Loucy (cell line): ENCODE results near the gene BBIP1.

Experiments used
- H2AFZ ChIP-seq: fragments of 200-600 bp; sonication (generic); 2 replicates; pipeline ENCODE4 v1.6.0; 2016; ENCODE audit warnings: antibody characterized with exemption, mild to moderate bottlenecking, low read length, moderate library complexity
- H3F3A ChIP-seq: fragments of 200-600 bp; 2 replicates; pipeline ENCODE4 v1.6.0; 2016; ENCODE audit warnings: antibody characterized with exemption, low read depth, mild to moderate bottlenecking
- H3K27me3 ChIP-seq: fragments of 200-600 bp; sonication (generic); 2 replicates; pipeline ENCODE4 v1.6.1; 2014; ENCODE audit warnings: low read length, mild to moderate bottlenecking; ENCODE audit not compliant: insufficient read depth, poor library complexity, severe bottlenecking
- H3K36me3 ChIP-seq: fragments of 200-600 bp; sonication (generic); 2 replicates; pipeline ENCODE4 v1.6.1; 2016; ENCODE audit warnings: low read length; ENCODE audit not compliant: insufficient read depth
- H3K4me1 ChIP-seq: fragments of 200-600 bp; sonication (generic); 2 replicates; pipeline ENCODE4 v1.5.1; 2014; ENCODE audit warnings: low read length, mild to moderate bottlenecking; ENCODE audit not compliant: insufficient read depth, poor library complexity, severe bottlenecking
- H3K4me2 ChIP-seq: fragments of 200-600 bp; sonication (generic); 2 replicates; pipeline ENCODE4 v1.6.0; 2014; ENCODE audit warnings: antibody characterized with exemption, low read length, low read depth, mild to moderate bottlenecking; ENCODE audit not compliant: poor library complexity, severe bottlenecking
- H3K4me3 ChIP-seq: fragments of 200-600 bp; sonication (generic); 2 replicates; pipeline ENCODE4 v1.5.1; 2014; ENCODE audit warnings: low read length, mild to moderate bottlenecking, mixed read lengths; ENCODE audit not compliant: poor library complexity, severe bottlenecking
- H3K79me2 ChIP-seq: fragments of 200-600 bp; sonication (generic); 2 replicates; pipeline ENCODE4 v1.6.1; 2014; ENCODE audit warnings: low read length; ENCODE audit not compliant: insufficient read depth
- H3K9ac ChIP-seq: fragments of 200-600 bp; sonication (generic); 2 replicates; pipeline ENCODE4 v1.6.0; 2014; ENCODE audit warnings: mild to moderate bottlenecking, low read depth, low read length, moderate library complexity; ENCODE audit not compliant: poor library complexity, severe bottlenecking
- H3K9me2 ChIP-seq: fragments of 200-600 bp; sonication (generic); replicated peaks from 2 replicates; pipeline ENCODE4 v1.6.1; 2016; ENCODE audit warnings: low read depth, low read length, mixed read lengths
- H3K9me3 ChIP-seq: fragments of 200-600 bp; sonication (generic); 2 replicates; pipeline ENCODE4 v1.6.1; 2014; ENCODE audit warnings: mild to moderate bottlenecking, antibody characterized with exemption, low read length, low read depth; ENCODE audit not compliant: insufficient read depth
- H4K20me1 ChIP-seq: fragments of 200-600 bp; sonication (generic); 2 replicates; pipeline ENCODE4 v1.6.0; 2014; ENCODE audit warnings: antibody characterized with exemption, low read length, mild to moderate bottlenecking; ENCODE audit not compliant: insufficient read depth, poor library complexity, severe bottlenecking
- CTCF ChIP-seq: fragments of 200-600 bp; sonication (generic); conservative IDR thresholded peaks from 2 replicates; pipeline ENCODE4 v1.5.1; 2014; ENCODE audit warnings: mild to moderate bottlenecking, antibody characterized with exemption, low read length
- EZH2phosphoT487 ChIP-seq: fragments of 200-600 bp; IDR thresholded peaks from 2 replicates; pipeline ENCODE4 v1.6.1; 2018; ENCODE audit warnings: antibody characterized with exemption, mild to moderate bottlenecking, moderate library complexity, borderline replicate concordance

Gene BBIP1

GRCh38 chr10:110919971-110920881, 1.2 kb upstream of the BBIP1 start:
- no peaks in the 10 kb centered on the region for H3K9me3 ChIP-seq
- peaks cover 65% of the 10 kb centered on the region for H3K79me2 ChIP-seq
- TF ChIP-seq EZH2phosphoT487 (no peak), CTCF (no peak)

GRCh38 chr10:110919349-110919931, 460 bp upstream of the BBIP1 start, which contains the start of gene SHOC2:
SHOC2 (plus strand) TSS chr10:110919604; CDS start chr10:110964359, 44,755 bp downstream.
- peaks cover 59% of the 10 kb centered on the region for H3K79me2 ChIP-seq
- TF ChIP-seq EZH2phosphoT487 (no peak), CTCF (no peak)
- H3K36me3 ChIP-seq, result no peaks in the 10 kb centered on the region
- H4K20me1 ChIP-seq, result peaks cover 42% of the 10 kb centered on the region
- H3K4me2 ChIP-seq, result peak within 1 kb of the TSS; percentile 94
- no peaks in the 10 kb centered on the region for H3K9me3 ChIP-seq
- H3K9me2 ChIP-seq, result no peaks in the 10 kb centered on the region
- peaks cover 34% of the 10 kb centered on the region for H3K4me1 ChIP-seq
- no peaks in the 10 kb centered on the region for H3F3A ChIP-seq
- H3K27me3 ChIP-seq, result no peaks in the 10 kb centered on the region
- H3K9ac ChIP-seq, result peak within 1 kb of the TSS; percentile 90
- H2AFZ ChIP-seq, result peak within 1 kb of the TSS; percentile 93
- H3K4me3 ChIP-seq, result peak within 1 kb of the TSS; percentile 96

More at GRCh38 chr10:110919971-110920881, 1.2 kb upstream of the BBIP1 start:
- Histone ChIP-seq H3K4me3 (peak overlapping the region; percentile 96), H3K9ac (peak overlapping the region; percentile 88), H3K4me1 (peaks cover 34% of the 10 kb centered on the region), H3K9me2 (no peaks in the 10 kb centered on the region), H2AFZ (no peak overlapping the region), H3K36me3 (no peaks in the 10 kb centered on the region), H4K20me1 (peaks cover 47% of the 10 kb centered on the region), H3K27me3 (no peaks in the 10 kb centered on the region), H3K4me2 (peak overlapping the region; percentile 84), H3F3A (no peaks in the 10 kb centered on the region)

- peaks cover 47% of the 10 kb centered on the region for H3K79me2 ChIP-seq
- H3K36me3 ChIP-seq, result no peaks in the 10 kb centered on the region
- peak overlapping the region; percentile 80 for H3K4me3 ChIP-seq
- peak overlapping the region; percentile 89 for H2AFZ ChIP-seq
- no peaks in the 10 kb centered on the region for H3K9me3 ChIP-seq
- no peaks in the 10 kb centered on the region for H3K9me2 ChIP-seq
- H3K9ac ChIP-seq, result peak overlapping the region; percentile 90
- H3K4me1 ChIP-seq, result peaks cover 24% of the 10 kb centered on the region
- H4K20me1 ChIP-seq, result peaks cover 31% of the 10 kb centered on the region
- no peaks in the 10 kb centered on the region for H3K27me3 ChIP-seq
- peak overlapping the region; percentile 94 for H3K4me2 ChIP-seq
- TF ChIP-seq CTCF (peak; percentile 20; the same call in 1 of the 2 replicates), EZH2phosphoT487 (no peak)
- H3F3A ChIP-seq, result no peaks in the 10 kb centered on the region
Measured at GRCh38 chr10:110918269-110918642, 724 bp downstream of the BBIP1 start.
